Forelimb muscle (tissue), 1 donor: Measurements from ENCODE around the gene CKB. TPM values are rescaled to one million over a fixed set of nuclear protein-coding genes. Genes with fewer than 3 reads are reported as not detected.

Source experiments
- DNase-seq: peaks from one replicate; pipeline ENCODE4 v3.0.0-alpha.2; 2013; ENCODE audit warnings: low read depth
- polyA plus RNA-seq: library from polyadenylated mRNA; unstranded; fragments of 120-200 nt; gene quantifications from one replicate; pipeline ENCODE4 v1.2.1, GENCODE V29; 2013; ENCODE audit not compliant: insufficient read length

CKB gene
- polyA plus RNA-seq, 1 donor: 294 TPM

- no peak for DNase-seq
Observed at GRCh38 chr14:103549361-103550311, 27.0 kb upstream of the CKB start.

- DNase-seq: no peak
Observed at GRCh38 chr14:103548463-103549351, 26.1 kb upstream of the CKB start.

DNA sequence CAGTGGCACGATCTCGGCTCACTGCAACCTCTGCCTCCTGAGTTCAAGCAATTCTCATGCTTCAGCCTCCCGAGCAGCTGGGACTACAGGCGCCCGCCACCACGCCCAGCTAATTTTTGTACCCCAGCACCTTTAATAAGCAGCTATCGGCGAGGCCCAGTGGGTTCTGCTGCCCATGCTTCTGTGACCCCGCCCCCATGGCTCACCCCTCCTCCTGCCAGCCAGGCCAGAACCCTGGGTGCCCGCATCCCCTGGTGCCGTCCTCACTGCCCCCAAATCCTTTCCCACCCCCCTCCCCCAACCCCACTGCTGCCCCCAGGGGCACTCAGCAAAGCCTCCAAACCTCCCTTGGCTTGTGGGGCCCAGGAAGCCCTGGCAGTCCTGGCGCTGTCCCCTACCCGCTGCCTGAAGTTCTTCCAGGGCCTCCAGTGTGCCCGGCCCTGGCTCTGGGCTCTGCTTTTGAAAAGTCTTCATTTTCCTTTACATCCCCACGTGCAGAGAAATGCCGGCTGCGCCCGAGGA, 25.4 kb upstream of the CKB start:
- DNase-seq: no peak

DNA sequence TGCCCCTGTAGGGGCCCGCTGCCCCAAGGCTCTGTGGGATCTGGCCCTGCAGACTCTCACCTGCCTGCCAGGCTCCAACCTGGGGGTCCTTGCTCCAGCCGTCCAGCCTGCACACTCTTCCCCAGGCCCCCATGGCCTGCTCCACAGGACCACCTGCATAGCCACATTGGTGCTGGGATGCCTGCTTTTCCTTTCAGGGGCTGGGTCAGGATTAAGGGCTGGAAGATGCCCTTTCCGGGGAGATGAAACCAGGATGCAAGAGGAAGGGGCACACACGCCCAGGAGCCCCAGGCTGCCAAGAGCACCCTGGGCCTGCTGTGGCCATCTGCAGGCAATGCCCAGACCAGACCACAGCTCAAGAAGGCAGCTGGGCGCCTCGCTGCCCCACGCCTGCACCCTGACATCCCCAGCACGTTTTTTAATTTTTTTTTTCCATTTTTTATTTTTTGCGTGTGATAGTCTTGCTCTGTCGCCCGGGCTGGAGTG, 24.9 kb upstream of the CKB start:
- DNase-seq: no peak

- no peak for DNase-seq
Observed at GRCh38 chr14:103546652-103547454, 24.2 kb upstream of the CKB start.

- DNase-seq: no peak
Observed at GRCh38 chr14:103545915-103546651, 23.5 kb upstream of the CKB start.

DNA sequence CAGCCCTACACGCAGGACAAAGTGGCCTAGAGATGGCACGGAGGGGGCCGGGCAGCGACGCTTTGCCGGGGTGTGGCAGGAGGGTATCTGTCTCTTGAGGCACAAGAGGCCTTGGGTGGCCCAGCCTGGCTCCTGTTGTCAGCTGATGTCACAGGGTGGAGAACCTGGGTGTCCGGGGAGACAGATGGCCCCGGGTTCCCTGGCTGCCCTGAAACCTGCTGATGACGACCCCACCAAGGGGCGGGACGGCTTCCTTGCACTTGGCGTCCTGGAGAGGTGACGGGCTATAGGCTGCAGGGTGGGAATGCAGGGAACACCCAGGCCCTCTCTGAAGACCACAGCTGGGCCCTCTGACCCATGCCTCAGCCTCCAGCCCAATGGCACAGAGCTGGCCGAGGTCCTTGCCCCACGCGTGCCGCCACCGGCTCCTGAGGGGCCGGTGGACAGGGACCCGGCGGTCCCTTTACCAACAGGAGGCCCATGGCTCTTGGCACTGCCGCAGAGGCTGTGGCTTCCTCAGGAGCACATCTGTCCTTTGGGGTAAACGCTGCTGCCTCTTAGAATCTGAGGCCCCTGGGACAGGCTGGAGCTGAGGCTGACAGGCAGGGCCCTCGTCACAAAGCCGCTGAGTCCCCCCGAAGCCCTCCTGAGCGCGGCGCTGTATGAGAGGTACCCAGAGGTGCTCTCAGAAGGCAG, 22.7 kb upstream of the CKB start:
- DNase-seq: no peak

DNA sequence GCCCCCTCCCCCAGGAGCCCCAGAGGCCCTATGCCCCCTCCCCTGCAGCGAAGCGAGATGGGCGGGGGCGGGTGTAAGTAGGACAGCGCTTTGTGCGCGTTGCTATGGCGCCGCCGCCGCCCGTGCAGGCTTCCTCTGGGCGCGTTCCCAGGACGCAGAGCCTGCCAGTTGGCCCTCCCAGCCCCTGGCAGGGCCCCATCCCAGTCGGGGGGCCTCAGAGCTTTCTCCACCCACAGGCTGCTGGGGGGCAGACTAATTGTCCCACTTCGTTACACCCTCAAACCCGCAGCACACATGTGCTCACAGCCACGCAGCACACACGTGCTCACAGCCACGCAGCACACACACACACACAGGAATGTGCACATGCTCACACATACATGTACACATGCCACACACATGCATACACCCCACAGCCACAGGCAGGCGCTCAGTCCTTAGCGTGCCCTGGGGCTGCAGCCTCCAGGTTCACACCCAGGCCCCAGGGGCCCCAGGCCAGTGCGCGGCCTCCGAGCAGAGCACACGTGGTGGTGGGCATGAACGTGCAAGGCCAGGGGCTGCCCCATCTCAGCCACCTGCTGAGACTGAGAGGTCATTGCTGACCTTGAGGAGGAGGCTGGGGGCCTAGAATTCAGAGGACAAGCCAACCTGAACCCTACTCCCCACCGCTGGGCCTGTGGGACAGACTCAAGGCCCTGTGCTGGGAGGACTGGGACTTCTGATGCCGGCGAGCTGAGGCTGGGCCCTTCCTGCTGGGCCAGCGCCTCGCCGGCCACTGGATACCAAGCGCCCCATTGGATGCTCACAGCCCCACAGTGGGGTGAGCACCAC, 22.0 kb upstream of the CKB start:
- DNase-seq: no peak

GRCh38 chr14:103543721-103544387, 21.2 kb upstream of the CKB start:
- DNase-seq: no peak

GRCh38 chr14:103543140-103543539, 20.5 kb upstream of the CKB start:
- DNase-seq: no peak

- no peak for DNase-seq
Observed at GRCh38 chr14:103542605-103543088, 20.0 kb upstream of the CKB start.

DNA sequence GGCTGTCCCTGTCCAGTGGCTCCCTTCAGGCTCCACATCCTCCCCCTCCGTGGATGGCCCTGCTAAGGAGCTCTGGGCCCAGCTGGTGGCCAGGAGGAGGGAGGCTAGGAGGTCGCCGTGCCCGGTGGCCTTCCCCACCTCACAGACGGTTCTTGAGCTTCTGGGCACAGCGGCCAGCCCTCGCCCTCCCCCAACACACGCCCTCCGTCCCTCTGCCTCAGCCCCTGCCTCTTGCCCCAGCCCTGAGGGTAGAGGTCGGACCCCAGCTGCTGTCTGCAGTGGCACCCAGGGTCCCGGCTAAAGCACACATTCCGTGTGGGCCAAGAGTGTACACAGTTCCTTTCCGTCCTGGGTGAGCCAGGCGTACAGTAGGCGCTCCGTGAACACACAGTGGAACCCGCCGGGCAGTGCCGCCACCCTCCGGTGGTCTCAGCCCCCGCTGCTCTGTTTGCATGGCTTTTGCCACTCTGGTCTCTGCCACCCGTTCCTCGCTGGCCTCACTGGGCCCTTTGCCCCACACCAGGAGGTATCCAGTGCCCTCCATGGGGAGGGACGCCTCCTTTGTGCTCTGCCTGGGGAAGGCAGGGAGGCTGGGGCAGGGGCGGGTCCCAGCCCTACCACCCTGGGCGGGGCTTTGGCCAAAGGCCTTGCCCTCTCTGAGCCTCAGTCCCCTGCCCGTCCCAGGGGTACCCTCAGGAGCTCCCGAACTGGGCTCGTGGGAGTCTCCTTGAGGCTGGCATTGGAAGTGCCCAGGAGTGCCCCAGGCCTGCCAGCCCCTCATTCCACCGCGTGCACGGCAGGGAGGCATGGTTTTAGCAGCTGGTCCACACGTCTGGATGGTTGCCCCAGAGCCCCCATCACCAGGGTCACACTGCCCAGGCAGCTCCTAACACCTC, 19.3 kb upstream of the CKB start:
- no peak for DNase-seq

DNA sequence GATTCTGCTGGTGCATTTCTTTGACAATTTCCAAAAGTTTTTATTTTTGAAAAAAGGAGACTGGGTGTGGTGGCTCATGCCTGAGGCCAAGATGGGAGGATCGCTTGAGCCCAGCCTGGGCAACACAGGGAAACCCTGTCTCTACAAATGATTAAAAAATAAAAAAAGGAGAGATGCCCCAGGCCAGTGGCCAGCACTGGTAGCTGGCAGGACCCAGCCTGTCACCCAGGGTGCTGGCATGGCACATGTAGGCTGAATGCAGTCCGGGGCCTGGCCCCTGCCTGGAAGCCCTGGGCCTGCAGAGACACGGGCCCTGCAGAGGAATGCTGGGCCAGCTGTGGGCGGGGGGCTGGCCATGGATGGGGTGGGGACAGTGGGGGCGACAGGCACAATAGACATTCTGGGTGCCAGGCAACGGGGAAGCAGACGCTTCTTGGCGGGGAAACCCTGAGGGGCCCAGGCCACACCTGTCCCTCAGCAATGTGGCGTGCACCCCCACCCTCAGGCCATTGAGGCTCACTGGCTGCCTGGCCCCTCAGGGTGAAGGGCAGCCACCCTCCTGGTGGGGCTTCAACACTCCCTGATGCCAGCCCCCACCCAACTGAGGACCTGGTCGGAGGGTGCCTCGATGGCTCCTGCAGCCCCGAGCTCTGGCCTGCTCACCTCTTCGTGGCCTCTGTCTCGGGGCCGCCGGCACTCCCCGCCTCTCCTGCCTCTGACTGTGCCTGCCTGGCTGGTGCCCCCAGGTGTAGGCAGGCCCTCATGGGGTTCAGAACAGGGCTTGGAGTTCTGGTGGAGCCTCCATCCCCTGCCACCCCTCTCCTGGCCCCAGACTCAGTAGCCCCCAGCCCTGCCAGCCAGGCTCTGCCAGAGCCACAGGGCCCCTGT, 18.4 kb upstream of the CKB start:
- DNase-seq: no peak

DNA sequence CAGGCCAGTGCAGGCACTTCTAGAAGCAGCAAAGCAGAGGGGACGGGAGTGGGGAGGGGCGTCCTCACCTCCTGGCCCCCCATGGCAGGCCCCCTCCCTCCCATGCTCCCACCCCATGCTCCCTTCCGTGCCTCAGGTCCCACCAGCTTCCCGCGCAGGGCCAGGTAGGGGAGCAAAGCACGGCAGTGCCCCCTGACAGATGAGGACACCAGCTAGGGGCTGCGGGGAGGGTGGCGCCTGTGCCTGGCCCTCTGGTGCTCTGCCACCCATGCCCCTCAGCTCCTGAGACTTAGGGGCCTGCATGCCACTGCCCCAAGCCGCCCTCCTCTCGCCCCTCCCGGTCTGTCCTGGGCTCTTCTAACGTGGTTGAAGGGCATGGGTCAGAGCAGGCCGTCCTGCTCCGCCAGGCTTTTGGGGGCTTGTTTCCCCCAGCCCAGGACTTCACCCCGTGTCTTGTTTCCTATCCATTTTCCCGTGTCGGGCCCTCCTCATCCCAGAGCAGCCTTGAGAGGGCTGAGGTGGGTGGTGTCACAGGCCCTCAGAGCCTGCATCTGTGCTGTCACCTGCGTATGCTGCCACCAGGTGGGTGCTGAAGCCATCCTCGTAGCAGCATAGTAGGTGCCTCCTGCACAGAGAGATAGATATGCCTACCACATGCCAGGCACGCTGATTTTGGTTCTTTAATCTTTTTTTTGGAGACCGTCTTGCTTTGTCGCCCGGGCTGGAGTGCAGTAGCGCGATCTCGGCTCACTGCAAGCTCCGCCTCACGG, 16.6 kb upstream of the CKB start:
- DNase-seq: no peak

- DNase-seq: no peak
Observed at GRCh38 chr14:103538291-103539055, 15.8 kb upstream of the CKB start.
